Mucosa of stomach (tissue), 1 donor: ENCODE measurements around the gene FHIT.
"Not testable (repeated sequence)": the region's sequence is repeated elsewhere in the genome, so short reads cannot be mapped to it uniquely, and the experiment has no call there.

Experiments
- H3K27me3 ChIP-seq: one replicate; pipeline ENCODE4 v1.7.0; 2013; ENCODE audit warnings: mild to moderate bottlenecking, low read length; ENCODE audit not compliant: control insufficient read depth, insufficient read depth
- H3K36me3 ChIP-seq: one replicate; pipeline ENCODE4 v1.7.0; 2013; ENCODE audit warnings: low read length; ENCODE audit not compliant: control insufficient read depth, insufficient read depth
- H3K4me1 ChIP-seq: one replicate; pipeline ENCODE4 v1.7.0; 2013; ENCODE audit warnings: mild to moderate bottlenecking, low read length; ENCODE audit not compliant: control insufficient read depth, insufficient read depth
- H3K4me3 ChIP-seq: one replicate; pipeline ENCODE4 v1.7.0; 2013; ENCODE audit warnings: low read length
- H3K9ac ChIP-seq: one replicate; pipeline ENCODE4 v1.7.0; 2013; ENCODE audit warnings: mild to moderate bottlenecking, low read length, moderate library complexity
- H3K9me3 ChIP-seq: one replicate; pipeline ENCODE4 v1.7.0; 2013; ENCODE audit warnings: mild to moderate bottlenecking, low read length, moderate library complexity; ENCODE audit not compliant: control insufficient read depth
- donor health status: Pancreatic carcinoma.

The FHIT gene

GRCh38 chr3:60574046-60574769 lies 677.0 kb downstream of the FHIT start:
- Histone ChIP-seq H3K4me1 (no peaks in the 10 kb centered on the region), H3K27me3 (no peaks in the 10 kb centered on the region), H3K9me3 (no peaks in the 10 kb centered on the region), H3K36me3 (no peaks in the 10 kb centered on the region), H3K4me3 (no peak overlapping the region), H3K9ac (no peak overlapping the region)

GRCh38 chr3:60573494-60573893 lies 677.8 kb downstream of the FHIT start:
- Histone ChIP-seq H3K4me3 (no peak overlapping the region), H3K9ac (no peak overlapping the region)

GRCh38 chr3:60571511-60571910 lies 679.7 kb downstream of the FHIT start:
- Histone ChIP-seq H3K4me3 (no peak overlapping the region), H3K36me3 (no peaks in the 10 kb centered on the region), H3K9ac (no peak overlapping the region), H3K4me1 (no peaks in the 10 kb centered on the region), H3K27me3 (no peaks in the 10 kb centered on the region), H3K9me3 (no peaks in the 10 kb centered on the region)

More at GRCh38 chr3:60573494-60573893, 677.8 kb downstream of the FHIT start:
- H3K27me3 ChIP-seq = no peaks in the 10 kb centered on the region
- H3K36me3 ChIP-seq = no peaks in the 10 kb centered on the region
- no peaks in the 10 kb centered on the region for H3K4me1 ChIP-seq
- no peaks in the 10 kb centered on the region for H3K9me3 ChIP-seq

GRCh38 chr3:60557122-60557521 lies 694.1 kb downstream of the FHIT start:
- H3K36me3 ChIP-seq = no peaks in the 10 kb centered on the region
- H3K4me3 ChIP-seq = no peak overlapping the region
- H3K9me3 ChIP-seq = no peaks in the 10 kb centered on the region
- no peak overlapping the region for H3K9ac ChIP-seq
- no peaks in the 10 kb centered on the region for H3K27me3 ChIP-seq
- no peaks in the 10 kb centered on the region for H3K4me1 ChIP-seq

- no peak overlapping the region for H3K9ac ChIP-seq
- H3K36me3 ChIP-seq = no peaks in the 10 kb centered on the region
- no peaks in the 10 kb centered on the region for H3K4me1 ChIP-seq
- no peaks in the 10 kb centered on the region for H3K27me3 ChIP-seq
- H3K4me3 ChIP-seq = no peak overlapping the region
- no peaks in the 10 kb centered on the region for H3K9me3 ChIP-seq
These were observed 695.4 kb downstream of the FHIT start for GRCh38 chr3:60555686-60556354.

GRCh38 chr3:60553144-60553543 lies 698.1 kb downstream of the FHIT start:
- H3K4me1 ChIP-seq = no peaks in the 10 kb centered on the region
- no peaks in the 10 kb centered on the region for H3K36me3 ChIP-seq
- no peak overlapping the region for H3K4me3 ChIP-seq
- no peak overlapping the region for H3K9ac ChIP-seq
- no peaks in the 10 kb centered on the region for H3K27me3 ChIP-seq
- no peaks in the 10 kb centered on the region for H3K9me3 ChIP-seq

GRCh38 chr3:60552581-60552980 lies 698.7 kb downstream of the FHIT start:
- Histone ChIP-seq H3K4me1 (no peaks in the 10 kb centered on the region), H3K9me3 (no peaks in the 10 kb centered on the region), H3K27me3 (no peaks in the 10 kb centered on the region), H3K36me3 (no peaks in the 10 kb centered on the region), H3K9ac (no peak overlapping the region), H3K4me3 (no peak overlapping the region)

GRCh38 chr3:60551455-60552209 lies 699.6 kb downstream of the FHIT start:
- Histone ChIP-seq H3K9ac (no peak overlapping the region), H3K4me3 (no peak overlapping the region), H3K9me3 (no peaks in the 10 kb centered on the region), H3K4me1 (no peaks in the 10 kb centered on the region), H3K27me3 (no peaks in the 10 kb centered on the region), H3K36me3 (no peaks in the 10 kb centered on the region)

- Histone ChIP-seq H3K36me3 (no peaks in the 10 kb centered on the region), H3K4me1 (no peaks in the 10 kb centered on the region), H3K9ac (no peak overlapping the region), H3K27me3 (no peaks in the 10 kb centered on the region), H3K9me3 (no peaks in the 10 kb centered on the region), H3K4me3 (no peak overlapping the region)
These were observed 701.4 kb downstream of the FHIT start for GRCh38 chr3:60549863-60550262.

GRCh38 chr3:60542995-60543394 lies 708.3 kb downstream of the FHIT start:
- Histone ChIP-seq H3K36me3 (no peaks in the 10 kb centered on the region), H3K4me1 (no peaks in the 10 kb centered on the region), H3K9me3 (no peaks in the 10 kb centered on the region), H3K4me3 (no peak overlapping the region), H3K27me3 (no peaks in the 10 kb centered on the region), H3K9ac (no peak overlapping the region)

- not testable (repeated sequence) for H3K4me1 ChIP-seq, H3K9me3 ChIP-seq, H3K27me3 ChIP-seq, H3K36me3 ChIP-seq, H3K9ac ChIP-seq, H3K4me3 ChIP-seq
These were observed 711.9 kb downstream of the FHIT start for GRCh38 chr3:60539394-60539793.

GRCh38 chr3:60536420-60536819 lies 714.8 kb downstream of the FHIT start:
- Histone ChIP-seq H3K27me3 (no peaks in the 10 kb centered on the region), H3K4me3 (no peak overlapping the region), H3K9ac (no peak overlapping the region), H3K36me3 (no peaks in the 10 kb centered on the region), H3K4me1 (no peaks in the 10 kb centered on the region), H3K9me3 (no peaks in the 10 kb centered on the region)
